Measurements from ENCODE around the gene KCNMA1.

KCNMA1 gene

DNA sequence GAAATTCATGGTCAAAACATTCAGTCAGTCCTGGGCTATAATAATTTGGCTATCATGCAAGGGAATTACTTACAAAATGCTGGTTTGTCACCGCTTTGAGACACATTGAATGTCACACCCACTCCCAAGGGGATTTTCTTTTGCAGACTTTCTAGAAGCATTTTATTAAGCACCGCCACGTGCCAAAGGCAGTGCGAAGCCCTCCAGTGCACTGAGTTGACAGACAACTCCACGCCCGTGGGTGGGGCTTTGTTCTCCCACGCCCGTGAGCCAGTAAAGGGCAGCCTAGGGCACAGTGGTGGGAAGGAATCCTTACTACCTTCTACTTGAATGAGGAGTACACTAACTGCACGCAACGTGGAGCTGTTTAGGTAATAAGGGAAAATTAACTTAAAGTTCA is 515.8 kb downstream of the KCNMA1 start:
- no peak for DNase-seq

DNA sequence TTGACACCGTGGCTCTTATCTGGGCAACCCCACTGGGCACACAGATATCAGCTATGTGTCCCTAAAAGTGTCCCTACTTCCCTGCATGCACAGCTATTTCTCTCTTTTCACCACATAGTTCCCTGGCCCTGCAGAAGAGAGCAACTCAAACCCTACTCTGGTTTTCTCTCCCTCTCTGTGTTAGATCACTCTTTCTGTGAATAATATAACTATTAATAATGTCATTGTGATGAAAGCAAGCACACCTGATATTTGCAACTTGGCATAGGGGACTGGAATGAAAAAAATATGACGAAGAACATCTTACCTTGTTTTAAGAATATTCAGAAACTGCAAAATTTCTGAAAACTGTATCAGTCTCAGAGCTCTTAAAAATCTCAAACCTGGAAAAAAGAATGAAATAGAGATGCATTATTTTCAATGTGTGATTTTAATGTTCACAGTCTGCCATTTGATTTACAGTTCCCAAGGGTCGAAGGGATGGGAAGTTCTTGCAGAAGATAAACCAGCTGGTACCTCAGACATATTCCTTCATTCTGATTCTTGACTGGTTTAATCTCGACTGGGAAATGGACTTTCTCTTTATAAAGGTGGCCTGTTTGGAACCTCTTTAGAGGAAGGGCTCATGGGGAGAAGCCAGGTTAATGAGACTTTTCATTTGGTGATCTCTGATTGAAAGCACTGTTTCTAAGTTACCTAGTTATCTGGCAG is 516.8 kb downstream of the KCNMA1 start:
- no peak for DNase-seq

DNA sequence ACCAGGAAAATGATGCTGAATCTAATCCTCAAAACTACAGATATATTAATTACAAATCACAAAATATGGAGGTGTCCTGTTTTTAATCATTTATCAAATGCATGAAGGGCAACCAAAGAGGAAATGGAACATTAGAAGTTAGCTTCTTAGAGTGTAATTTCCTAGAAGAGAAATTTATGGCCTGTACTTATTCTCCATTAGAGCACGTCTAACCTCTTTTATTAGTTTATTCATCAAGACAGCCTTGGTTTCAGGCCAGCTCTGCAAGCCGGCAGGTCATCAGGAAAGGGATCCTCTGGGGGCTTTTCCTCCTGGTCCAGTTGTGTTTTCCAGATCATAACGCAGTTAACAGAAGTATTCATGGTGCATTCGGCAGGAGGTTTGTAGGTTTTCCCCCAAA is 517.6 kb downstream of the KCNMA1 start:
- no peak for DNase-seq

DNA sequence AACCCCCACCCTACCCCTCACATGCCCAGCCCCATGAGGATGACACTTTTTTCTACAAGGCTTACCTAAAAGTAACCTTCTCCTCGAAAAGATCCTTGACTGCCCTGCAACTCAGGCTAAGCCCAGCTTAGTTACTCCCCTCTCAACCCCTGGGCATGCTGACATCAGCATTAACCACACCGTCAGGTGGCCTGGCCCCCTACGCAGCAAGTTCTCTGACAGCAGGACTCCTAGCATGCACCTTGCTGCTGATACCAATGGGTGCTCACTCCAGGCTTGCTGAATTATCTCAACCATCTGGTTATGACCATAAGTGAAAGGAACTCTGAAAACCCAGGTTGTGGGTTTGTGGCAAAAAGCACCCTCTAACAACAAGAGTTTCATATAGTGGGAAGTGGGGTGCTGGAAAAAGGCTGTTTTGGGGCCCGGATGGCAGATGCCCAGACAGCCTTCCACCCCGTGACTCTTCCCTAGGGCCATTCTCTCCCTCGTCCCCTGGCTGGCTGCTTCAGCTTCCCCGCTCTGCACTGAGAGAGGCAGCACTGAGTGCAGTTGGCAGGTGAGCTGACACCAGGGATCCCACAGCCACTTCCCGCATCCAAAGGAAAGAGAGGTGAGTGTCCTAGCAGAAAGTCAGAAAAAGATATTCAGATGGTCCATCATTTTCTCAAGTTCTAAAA is 518.9 kb downstream of the KCNMA1 start:
- no peak for DNase-seq

GRCh38 chr10:77117501-77117900 is 520.1 kb downstream of the KCNMA1 start:
- no peak for DNase-seq

DNA sequence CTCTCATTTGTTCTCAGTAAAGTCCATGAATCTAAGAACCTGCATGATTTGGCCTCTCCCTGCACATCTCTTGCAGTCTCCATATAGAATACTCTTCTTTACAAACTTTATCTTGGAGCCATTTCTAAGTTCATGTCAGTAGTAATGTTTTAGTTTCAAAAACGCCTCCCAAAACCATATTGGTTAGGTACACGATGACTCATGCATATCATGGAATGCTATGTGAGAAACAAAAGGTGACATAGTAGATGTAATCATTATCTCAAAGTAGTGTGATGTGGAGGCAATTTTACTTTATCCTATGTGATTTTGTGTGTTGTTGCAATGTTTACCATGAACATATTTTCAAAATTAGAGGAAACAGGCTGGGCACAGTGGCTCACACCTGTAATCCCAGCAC is 520.7 kb downstream of the KCNMA1 start:
- no peak for DNase-seq

DNA sequence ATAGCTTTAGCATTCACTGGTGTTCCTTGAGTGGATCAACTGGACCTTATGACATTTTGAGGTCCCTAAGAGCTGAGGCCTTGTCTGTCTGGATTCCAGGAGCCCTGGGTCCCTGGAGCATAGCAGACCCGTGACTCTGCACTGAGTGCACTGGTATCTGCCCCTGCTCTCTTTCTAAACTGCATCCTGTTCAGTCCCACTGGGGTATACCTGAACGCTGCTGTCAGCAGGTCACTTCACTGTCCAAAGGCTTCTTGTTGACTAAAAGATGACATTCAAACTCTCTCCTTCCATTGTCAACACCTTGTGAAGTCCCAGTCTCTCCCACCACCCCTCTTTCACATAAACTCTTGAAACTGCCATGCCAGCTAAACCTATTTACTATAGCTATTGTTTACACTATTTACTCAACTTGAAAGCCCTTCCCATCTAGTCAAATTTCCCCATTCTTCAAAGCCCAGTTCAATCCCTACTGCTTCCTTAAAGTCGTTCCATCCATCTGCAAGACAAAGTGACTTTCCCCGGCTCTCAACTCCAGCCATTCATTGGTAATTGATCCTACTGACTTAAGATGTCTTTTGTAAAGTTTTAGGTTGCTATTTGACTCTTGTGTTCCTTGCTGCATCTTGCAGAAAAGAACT is 523.3 kb downstream of the KCNMA1 start:
- DNase-seq = no peak

GRCh38 chr10:77111611-77112550 is 525.7 kb downstream of the KCNMA1 start:
- peak; percentile 22 for DNase-seq

- DNase-seq = no peak
Measured at GRCh38 chr10:77110757-77111156, 526.9 kb downstream of the KCNMA1 start.

DNA sequence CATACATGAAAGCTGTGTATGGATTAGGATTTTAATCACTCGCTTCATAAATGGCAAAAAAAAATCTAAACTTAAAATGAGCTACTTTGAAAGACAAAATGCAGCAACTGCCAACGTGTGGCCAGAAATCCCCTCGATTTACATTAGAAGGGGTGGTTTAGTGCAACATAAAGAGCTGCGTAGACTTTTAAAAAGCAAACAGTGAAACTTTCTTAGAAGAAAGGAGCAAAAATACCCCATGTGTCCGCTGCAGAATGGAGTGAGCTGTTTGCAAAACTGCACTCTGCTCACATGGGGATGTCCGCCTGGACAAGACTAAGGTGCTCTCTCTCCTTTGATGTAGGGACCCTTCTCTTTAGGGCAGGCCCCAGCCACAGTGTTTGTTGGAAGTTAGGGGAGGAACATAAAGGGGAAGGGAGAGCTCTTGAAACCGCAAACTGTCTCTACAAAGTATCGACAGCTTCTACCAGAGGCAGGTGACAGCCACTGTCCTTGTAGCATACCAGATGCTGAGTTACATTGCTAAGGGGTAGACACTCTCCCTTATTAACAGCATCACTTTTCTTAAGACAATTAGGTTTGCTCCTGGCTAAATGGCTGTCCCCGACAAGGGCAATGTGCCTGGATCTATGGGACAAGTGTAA is 528.1 kb downstream of the KCNMA1 start:
- no peak for DNase-seq

- DNase-seq = no peak
Measured at GRCh38 chr10:77106676-77107075, 530.9 kb downstream of the KCNMA1 start.

GRCh38 chr10:77105761-77106221 is 531.8 kb downstream of the KCNMA1 start:
- DNase-seq = no peak

GRCh38 chr10:77104459-77104980 is 533.1 kb downstream of the KCNMA1 start:
- no peak for DNase-seq

- no peak for DNase-seq
Measured at GRCh38 chr10:77103213-77103612, 534.4 kb downstream of the KCNMA1 start.

- DNase-seq = no peak
Measured at GRCh38 chr10:77101341-77101740, 536.3 kb downstream of the KCNMA1 start.

DNA sequence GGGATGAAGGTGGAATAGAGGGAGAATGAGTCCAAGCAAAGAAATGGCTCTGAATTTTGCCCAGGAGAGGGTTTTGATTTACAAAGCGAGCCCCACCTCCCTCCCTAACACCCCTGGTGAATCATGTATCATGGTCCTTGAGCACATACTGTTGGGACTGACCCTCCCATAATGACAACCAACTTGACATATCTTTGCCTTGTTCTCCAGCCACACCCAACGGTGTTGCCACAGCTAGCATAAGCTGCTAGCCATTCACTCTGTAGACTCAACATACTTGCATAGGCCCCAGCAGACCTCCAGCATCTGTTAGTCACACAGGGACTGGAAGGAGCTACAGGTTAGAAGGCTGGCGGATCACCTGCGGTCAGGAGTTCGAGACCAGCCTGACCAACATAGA is 538.5 kb downstream of the KCNMA1 start:
- no peak for DNase-seq

DNA sequence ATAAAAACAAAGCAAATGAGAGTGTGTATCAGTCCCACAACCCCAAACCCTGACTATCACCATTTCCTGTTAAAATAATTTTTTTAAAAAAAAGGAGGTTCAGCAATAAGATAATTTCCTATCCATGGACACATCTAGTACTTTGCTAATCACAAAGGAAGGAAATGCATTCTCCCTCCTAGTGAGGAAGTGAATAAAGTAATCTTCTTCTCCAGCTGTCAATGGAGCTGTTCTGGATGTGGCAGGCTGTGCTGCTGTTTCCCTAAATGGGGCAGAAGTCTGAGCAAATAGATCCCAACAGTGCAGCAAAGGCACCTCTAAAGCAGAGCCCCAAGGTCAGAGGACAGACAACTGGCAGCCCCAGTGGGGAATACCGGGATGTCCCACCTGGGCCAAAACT is 540.0 kb downstream of the KCNMA1 start:
- DNase-seq = no peak

- no peak for DNase-seq
Measured at GRCh38 chr10:77093126-77093525, 544.5 kb downstream of the KCNMA1 start.

DNA sequence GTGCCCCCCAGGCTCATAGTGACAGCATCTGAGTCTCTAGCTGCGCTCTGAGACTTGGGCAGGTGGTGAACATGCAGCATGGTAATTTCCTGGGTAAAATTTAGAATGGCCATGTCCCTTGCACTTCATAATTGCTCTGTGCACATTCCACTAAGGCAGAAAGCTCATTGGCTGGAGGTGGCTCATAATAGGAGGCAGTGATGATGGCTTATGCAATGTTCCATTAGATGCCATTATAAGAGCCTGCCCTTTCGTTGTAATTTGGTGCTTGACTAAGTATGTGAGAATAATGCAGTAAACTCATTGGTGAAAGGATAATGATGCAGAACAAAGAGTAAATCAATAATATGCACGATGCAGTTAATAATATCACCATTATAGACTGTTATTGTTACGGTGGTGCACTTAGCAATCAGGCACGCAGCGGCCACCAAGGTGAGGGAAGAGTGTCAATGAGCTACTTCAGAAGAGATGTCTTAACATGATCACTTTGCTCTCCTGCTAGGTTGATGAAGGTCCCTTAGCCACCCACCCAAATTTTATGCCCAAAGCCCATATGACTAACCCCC is 545.9 kb downstream of the KCNMA1 start:
- DNase-seq = no peak

GRCh38 chr10:77090381-77091356 is 546.9 kb downstream of the KCNMA1 start:
- DNase-seq = no peak

DNA sequence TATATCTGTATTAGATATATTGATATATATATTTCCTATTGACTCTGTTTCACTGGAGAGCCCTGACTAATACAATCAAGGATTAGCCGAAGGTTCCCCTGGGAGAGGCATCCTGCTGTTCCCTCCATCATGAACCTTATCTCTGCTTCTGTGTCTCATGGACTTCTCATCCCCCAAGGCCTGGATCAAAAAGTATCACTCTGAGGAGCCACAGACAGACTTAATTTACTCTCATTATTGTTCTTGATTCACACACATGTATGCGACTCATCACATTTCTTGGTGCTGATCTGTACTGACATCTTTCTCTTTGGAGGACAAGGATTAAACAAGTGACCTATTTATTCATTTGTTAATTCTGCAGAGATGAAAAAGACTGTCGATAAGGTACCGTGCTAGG is 550.2 kb downstream of the KCNMA1 start:
- DNase-seq = no peak

Data from inflammatory macrophage treated with lipopolysaccharide for 4 hours (primary cell).